HCT116 (cell line): ENCODE data around the gene LDB2. TPM values are rescaled to one million over a fixed set of nuclear protein-coding genes. Genes with fewer than 3 reads are reported as not detected.

Experiments
- ATAC-seq: fragments of 200-7000 bp; cut with Tn5 transposase; 2 replicates; pipeline ENCODE4 v1.9.1; 2020; ENCODE audit warnings: mild to moderate bottlenecking, moderate library complexity
- BruUV-seq: library from RNA; stranded (reverse); fragments of 400-500 nt; replicated peaks from 2 replicates; lab custom pipeline; 2021; lab: Mats Ljungman, UMichigan
- CTCF ChIA-PET: fragments of 300-600 bp; sonication (Branson Sonifier 250); formaldehyde crosslinking; loops from one replicate; lab custom pipeline; 2021; ENCODE audit warnings: antibody characterized with exemption; lab: Charles Lee
- POLR2A ChIA-PET: fragments of 300-600, 350-600 bp; sonication (Branson Sonifier 250); formaldehyde crosslinking; loops from one replicate; lab custom pipeline; 2021; ENCODE audit warnings: antibody characterized with exemption; lab: Charles Lee
- RAD21 ChIA-PET, 2 experiments: fragments of 300-600 bp; sonication (Branson Sonifier 250); formaldehyde crosslinking; loops; one replicate each; lab custom pipeline; 2023; ENCODE audit warnings: low total read pairs in 2 of 2; ENCODE audit not compliant: uncharacterized antibody in 2 of 2, unreplicated experiment in 2 of 2, low non-redundant PET in 1 of 2; lab: Charles Lee
- DNase-seq: peaks from one replicate; pipeline ENCODE4 v3.0.0-alpha.2; 2010; ENCODE audit warnings: low read depth, low spot score
- H2AFZ ChIP-seq: fragments of 200-600 bp; shearing (Covaris generic), sonication (generic); 2 replicates; pipeline ENCODE4 v1.6.1; 2017; ENCODE audit warnings: low read depth, mixed run types, mixed read lengths, antibody characterized with exemption, low read length; ENCODE audit not compliant: poor library complexity, severe bottlenecking
- H3K27ac ChIP-seq: 2 replicates; pipeline ENCODE4 v1.5.1; 2012; ENCODE audit warnings: low read depth, low read length
- H3K27me3 ChIP-seq: fragments of 200-600 bp; sonication (generic); 2 replicates; pipeline ENCODE4 v1.6.1; 2016; ENCODE audit warnings: mixed run types, low read length, mixed read lengths; ENCODE audit not compliant: insufficient read depth
- H3K36me3 ChIP-seq, 2 experiments: fragments of 200-500 bp in 1 of 2; fragments of 200-600 bp in 1 of 2; sonication (Bioruptor generic) in 1 of 2; sonication (generic) in 1 of 2; 2 replicates each; pipeline versions ENCODE4 v1.5.1 to v1.6.1; 2014 to 2016; ENCODE audit warnings: low read length in 2 of 2, inconsistent platforms in 1 of 2, mixed read lengths in 1 of 2, mixed run types in 1 of 2; ENCODE audit not compliant: insufficient read depth in 2 of 2, control insufficient read depth in 1 of 2
- H3K4me1 ChIP-seq, 2 experiments: fragments of 200-600 bp in 1 of 2; sonication (generic) in 1 of 2; 2 replicates each; pipeline versions ENCODE4 v1.5.1 to v1.6.1; 2012 to 2017; ENCODE audit warnings: low read length in 2 of 2, inconsistent platforms in 1 of 2, mild to moderate bottlenecking in 1 of 2, mixed read lengths in 1 of 2, mixed run types in 1 of 2, moderate library complexity in 1 of 2; ENCODE audit not compliant: insufficient read depth in 2 of 2, control insufficient read depth in 1 of 2
- H3K4me2 ChIP-seq: fragments of 200-600 bp; sonication (generic); 2 replicates; pipeline ENCODE4 v1.6.1; 2017; ENCODE audit warnings: mixed run types, low read length, mixed read lengths
- H3K4me3 ChIP-seq, 2 experiments: fragments of 200-600 bp in 1 of 2; sonication (generic) in 1 of 2; replicated peaks in 1 of 2; 2 replicates each; pipeline ENCODE4 v1.5.1; 2011 to 2016; ENCODE audit warnings: low read length in 2 of 2, control low read depth in 1 of 2, low read depth in 1 of 2, mild to moderate bottlenecking in 1 of 2, mixed read lengths in 1 of 2, mixed run types in 1 of 2
- H3K79me2 ChIP-seq: fragments of 200-600 bp; sonication (generic); 2 replicates; pipeline ENCODE4 v1.6.1; 2017; ENCODE audit warnings: mild to moderate bottlenecking, mixed run types, low read length, moderate library complexity, mixed read lengths; ENCODE audit not compliant: insufficient read depth
- H3K9ac ChIP-seq: fragments of 200-600 bp; sonication (generic); 2 replicates; pipeline ENCODE4 v1.6.1; 2016; ENCODE audit warnings: low read length, mixed read lengths
- H3K9me2 ChIP-seq: fragments of 200-600 bp; sonication (generic), shearing (Covaris generic); 2 replicates; pipeline ENCODE4 v1.6.1; 2017; ENCODE audit warnings: mixed run types, mild to moderate bottlenecking, moderate library complexity; ENCODE audit not compliant: insufficient read depth
- H3K9me3 ChIP-seq, 2 experiments: fragments of 200-500 bp in 1 of 2; fragments of 200-600 bp in 1 of 2; sonication (Bioruptor generic) in 1 of 2; sonication (generic) in 1 of 2; 2 replicates each; pipeline ENCODE4 v1.6.1; 2014 to 2017; ENCODE audit warnings: low read length in 2 of 2, mixed read lengths in 2 of 2, inconsistent platforms in 1 of 2, low read depth in 1 of 2, mild to moderate bottlenecking in 1 of 2, mixed run types in 1 of 2, moderate library complexity in 1 of 2; ENCODE audit not compliant: control insufficient read depth in 1 of 2, insufficient read depth in 1 of 2
- H4K20me1 ChIP-seq: fragments of 200-600 bp; sonication (generic), shearing (Covaris generic); 2 replicates; pipeline ENCODE4 v1.6.1; 2017; ENCODE audit warnings: mixed run types, mild to moderate bottlenecking, moderate library complexity; ENCODE audit not compliant: insufficient read depth
- ATF3 ChIP-seq: IDR thresholded peaks from 2 replicates; pipeline ENCODE4 v1.6.1; 2012
- EGR1 ChIP-seq: IDR thresholded peaks from 2 replicates; pipeline ENCODE4 v1.6.1; 2012; ENCODE audit warnings: low read depth
- EZH2 ChIP-seq: fragments of 200-600 bp; sonication (generic); IDR thresholded peaks from 2 replicates; pipeline ENCODE4 v1.6.1; 2017; ENCODE audit warnings: antibody characterized with exemption, mixed run types
- EZH2phosphoT487 ChIP-seq: fragments of 200-600 bp; IDR thresholded peaks from 2 replicates; pipeline ENCODE4 v1.6.1; 2018; ENCODE audit warnings: antibody characterized with exemption, borderline replicate concordance
- FOSL1 ChIP-seq: IDR thresholded peaks from 2 replicates; pipeline ENCODE4 v1.6.1; 2012; ENCODE audit warnings: low read depth
- MAX ChIP-seq: IDR thresholded peaks from 2 replicates; pipeline ENCODE4 v1.6.1; 2012
- POLR2AphosphoS5 ChIP-seq: IDR thresholded peaks from 2 replicates; pipeline ENCODE4 v1.6.1; 2011; ENCODE audit warnings: mild to moderate bottlenecking, low read depth, low read length, moderate library complexity
- REST ChIP-seq: IDR thresholded peaks from 2 replicates; pipeline ENCODE4 v1.6.1; 2012; ENCODE audit warnings: low read depth
- SIN3A ChIP-seq: IDR thresholded peaks from 2 replicates; pipeline ENCODE4 v1.6.1; 2012; ENCODE audit warnings: low read depth
- TCF7L2 ChIP-seq: IDR thresholded peaks from 2 replicates; pipeline ENCODE4 v1.7.0; 2011; ENCODE audit warnings: borderline replicate concordance, inconsistent platforms; ENCODE audit not compliant: insufficient read depth, insufficient read length; ENCODE audit errors: extremely low read depth
- YY1 ChIP-seq: IDR thresholded peaks from 2 replicates; pipeline ENCODE4 v1.6.1; 2011; ENCODE audit warnings: low read length, low read depth, moderate library complexity, mild to moderate bottlenecking; ENCODE audit not compliant: insufficient replicate concordance; ENCODE audit errors: extremely low read depth
- ZNF274 ChIP-seq: fragments of 200-500 bp; sonication (Bioruptor generic); IDR thresholded peaks from 2 replicates; pipeline ENCODE4 v1.6.1; 2014; ENCODE audit warnings: mild to moderate bottlenecking, low read depth, low read length, inconsistent platforms
- intact Hi-C: fragments of 100-400 bp; cut with micrococcal nuclease; formaldehyde crosslinking; loops from 2 replicates; pipeline ENCODE4 v1.10.0; 2022
- total RNA-seq: library from RNA; stranded (reverse); gene quantifications from one replicate; pipeline ENCODE4 v1.2.1, GENCODE V29; 2021; ENCODE audit not compliant: unreplicated experiment

LDB2 gene
- total RNA-seq, 1 experiment from 2014 or later = 0.12 TPM

- Histone ChIP-seq H2AFZ (no peak overlapping the region), H3K36me3 (no peaks in the 10 kb centered on the region)
Observed at GRCh38 chr4:16838226-16838875, 60.1 kb downstream of the LDB2 start.

GRCh38 chr4:16837475-16837874 lies 61.0 kb downstream of the LDB2 start:
- no peak for ATAC-seq
- no peak overlapping the region for H3K4me2 ChIP-seq
- H3K27me3 ChIP-seq = no peaks in the 10 kb centered on the region
- H3K79me2 ChIP-seq = no peaks in the 10 kb centered on the region
- intact Hi-C loops = no loop called here
- no peaks in the 10 kb centered on the region for H3K9me3 ChIP-seq
- H3K4me1 ChIP-seq = no peaks in the 10 kb centered on the region
- no peak overlapping the region for H2AFZ ChIP-seq
- DNase-seq = no peak
- H3K27ac ChIP-seq = no peak overlapping the region
- no peak overlapping the region for H3K4me3 ChIP-seq
- ChIA-PET RAD21 (no interaction called here), POLR2A (no interaction called here), CTCF (no interaction called here)
- no peaks in the 10 kb centered on the region for H4K20me1 ChIP-seq
- BruUV-seq = no TSS peak
- H3K36me3 ChIP-seq = no peaks in the 10 kb centered on the region
- no peaks in the 10 kb centered on the region for H3K9me2 ChIP-seq
- H3K9ac ChIP-seq = no peak overlapping the region
- TF ChIP-seq TCF7L2 = no peak
- TF ChIP-seq SIN3A = no peak
- no peak for TF ChIP-seq EZH2phosphoT487
- no peak for TF ChIP-seq ZNF274
- no peak for TF ChIP-seq FOSL1
- TF ChIP-seq YY1 = no peak
- TF ChIP-seq REST = no peak
- no peak for TF ChIP-seq ATF3
- no peak for TF ChIP-seq EZH2

More at GRCh38 chr4:16838226-16838875, 60.1 kb downstream of the LDB2 start:
- Histone ChIP-seq H3K9me3 (no peaks in the 10 kb centered on the region), H3K27ac (no peak overlapping the region), H3K27me3 (no peaks in the 10 kb centered on the region), H3K9ac (no peak overlapping the region), H3K4me2 (no peak overlapping the region), H3K9me2 (no peaks in the 10 kb centered on the region)
- POLR2A ChIA-PET = no interaction called here
- CTCF ChIA-PET = no interaction called here
- TF ChIP-seq POLR2AphosphoS5 = no peak
- TF ChIP-seq MAX = no peak
- no peak for TF ChIP-seq FOSL1
- TF ChIP-seq EZH2phosphoT487 = no peak
- TF ChIP-seq EGR1 = no peak
- no peak for TF ChIP-seq ATF3
- no peak for TF ChIP-seq TCF7L2
- no peak for TF ChIP-seq YY1
- TF ChIP-seq, all 23 proteins: peak for 0
- ATAC-seq (no peak), DNase-seq (no peak)
- Histone ChIP-seq H3K79me2 (no peaks in the 10 kb centered on the region), H3K4me3 (no peak overlapping the region), H3K4me1 (no peaks in the 10 kb centered on the region), H4K20me1 (no peaks in the 10 kb centered on the region)
- no TSS peak for BruUV-seq
- RAD21 ChIA-PET = no interaction called here
- intact Hi-C loops = no loop called here
